Measurements from ENCODE around the gene HECW1. TPM values are rescaled to one million over a fixed set of nuclear protein-coding genes. Genes with fewer than 3 reads are reported as not detected.

Gene HECW1
- total RNA-seq, 1 experiment from 2014 or later: not detected

GRCh38 chr7:43260980-43261878 lies 148.8 kb downstream of the HECW1 start:
- peak; percentile 88 for DNase-seq (ENCODE audit: low spot score)

DNA sequence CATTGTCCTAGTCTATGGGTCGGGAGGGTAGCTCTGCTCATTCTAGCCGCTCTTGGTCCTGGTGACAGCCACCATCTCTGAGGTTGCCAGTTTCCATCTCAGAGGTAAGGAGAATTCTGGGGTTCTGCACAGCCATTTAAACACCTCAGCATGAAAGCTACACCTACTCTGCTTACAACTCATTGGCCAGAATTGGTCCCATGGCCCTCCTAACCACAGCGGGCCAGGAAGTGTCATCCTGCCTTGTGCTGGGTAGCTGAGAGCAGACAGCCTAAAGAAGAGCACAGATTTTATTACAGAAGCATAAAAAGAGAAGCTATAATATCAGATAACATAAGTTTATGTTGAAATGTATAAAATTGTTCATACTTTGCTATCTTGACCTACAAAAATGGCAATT lies 152.7 kb downstream of the HECW1 start:
- no peak for DNase-seq (ENCODE audit: low spot score)

- no peak for DNase-seq (ENCODE audit: low spot score)
Observed at GRCh38 chr7:43273939-43274719, 161.7 kb downstream of the HECW1 start.

GRCh38 chr7:43274752-43275151 lies 162.3 kb downstream of the HECW1 start:
- DNase-seq (ENCODE audit: low spot score): no peak

- DNase-seq (ENCODE audit: low spot score): no peak
Observed at GRCh38 chr7:43276547-43276946, 164.1 kb downstream of the HECW1 start.

GRCh38 chr7:43278088-43278644 lies 165.7 kb downstream of the HECW1 start:
- DNase-seq (ENCODE audit: low spot score): no peak

GRCh38 chr7:43281268-43281667 lies 168.8 kb downstream of the HECW1 start:
- no peak for DNase-seq (ENCODE audit: low spot score)

DNA sequence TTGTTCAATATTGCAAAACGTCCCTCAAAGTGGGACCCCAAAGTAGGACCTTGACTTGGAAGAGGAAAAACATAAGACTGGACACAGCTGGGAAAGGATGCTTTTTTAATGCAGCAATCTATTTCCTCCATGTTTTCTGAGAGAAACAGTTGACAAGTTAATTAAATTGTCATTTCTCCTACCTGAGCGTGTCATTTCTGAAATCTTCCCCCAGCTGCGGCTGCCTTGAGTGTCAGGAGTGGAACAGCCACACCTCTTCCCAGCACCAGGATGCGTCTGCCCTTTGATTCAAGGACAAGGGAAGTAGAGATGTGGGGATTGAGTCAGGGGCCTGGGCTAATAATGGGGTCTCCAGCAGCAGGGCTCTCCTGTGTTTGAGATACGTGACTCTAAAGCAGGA lies 171.3 kb downstream of the HECW1 start:
- no peak for DNase-seq (ENCODE audit: low spot score)

DNA sequence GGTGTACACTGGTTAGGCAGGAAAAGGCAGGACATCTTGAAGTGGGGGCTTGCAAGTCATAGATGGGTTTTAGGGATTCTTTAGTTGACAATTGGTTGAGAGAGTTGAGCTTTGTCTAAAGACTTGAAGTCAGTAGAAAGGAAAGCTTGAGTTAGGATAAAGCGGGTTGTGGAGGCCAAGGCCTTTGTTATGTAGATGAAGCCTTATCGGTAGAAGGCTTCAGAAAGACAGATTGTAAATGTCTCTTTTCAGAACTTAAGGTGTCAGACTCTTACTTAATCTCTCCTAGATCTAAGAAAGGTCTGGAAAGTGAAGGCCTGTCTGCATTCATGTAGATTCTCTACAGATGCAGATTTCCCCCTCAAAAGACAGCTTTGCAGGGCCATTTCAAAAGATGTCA lies 177.4 kb downstream of the HECW1 start:
- no peak for DNase-seq (ENCODE audit: low spot score)

DNA sequence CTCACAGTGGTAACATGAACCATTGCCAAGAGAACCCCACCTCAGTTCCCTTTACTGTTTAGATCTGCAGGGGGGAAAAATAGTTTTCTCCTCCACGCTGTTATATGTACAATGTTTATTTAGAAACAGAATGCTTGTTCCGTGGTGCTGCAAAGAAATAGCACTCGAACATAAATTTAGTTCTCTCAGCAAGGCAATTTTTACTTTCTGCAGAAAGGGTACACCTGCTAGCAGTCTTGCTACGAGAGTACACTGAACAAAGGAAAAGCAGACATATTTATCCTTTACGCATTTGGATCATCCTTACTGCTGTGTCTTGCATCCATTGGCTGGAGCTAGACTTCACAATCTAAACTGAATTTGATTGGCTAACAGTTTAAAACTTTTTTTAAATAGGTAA lies 178.5 kb downstream of the HECW1 start:
- no peak for DNase-seq (ENCODE audit: low spot score)

- no peak for DNase-seq (ENCODE audit: low spot score)
Observed at GRCh38 chr7:43291789-43292188, 179.3 kb downstream of the HECW1 start.

DNA sequence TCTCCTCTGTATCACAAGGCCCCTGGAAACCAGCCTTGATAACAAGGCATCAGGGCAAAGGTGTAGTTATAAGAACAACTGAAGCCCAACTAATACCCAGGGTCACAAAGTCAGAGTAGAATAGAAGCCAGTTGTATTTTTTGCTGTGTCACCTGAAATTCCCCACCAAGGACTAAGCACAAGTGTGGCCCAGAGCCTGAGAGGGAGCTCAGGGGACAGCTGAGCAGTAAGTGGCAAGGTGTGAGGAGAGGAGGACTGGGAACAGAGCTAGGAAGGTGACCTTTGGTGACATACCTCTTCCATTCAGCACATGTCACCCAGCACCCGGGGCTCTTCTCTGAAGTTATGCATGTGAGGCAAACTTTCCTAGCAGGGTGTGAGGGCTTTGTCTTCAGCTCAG lies 179.9 kb downstream of the HECW1 start:
- no peak for DNase-seq (ENCODE audit: low spot score)

GRCh38 chr7:43294080-43294630 lies 181.7 kb downstream of the HECW1 start:
- DNase-seq (ENCODE audit: low spot score): no peak

DNA sequence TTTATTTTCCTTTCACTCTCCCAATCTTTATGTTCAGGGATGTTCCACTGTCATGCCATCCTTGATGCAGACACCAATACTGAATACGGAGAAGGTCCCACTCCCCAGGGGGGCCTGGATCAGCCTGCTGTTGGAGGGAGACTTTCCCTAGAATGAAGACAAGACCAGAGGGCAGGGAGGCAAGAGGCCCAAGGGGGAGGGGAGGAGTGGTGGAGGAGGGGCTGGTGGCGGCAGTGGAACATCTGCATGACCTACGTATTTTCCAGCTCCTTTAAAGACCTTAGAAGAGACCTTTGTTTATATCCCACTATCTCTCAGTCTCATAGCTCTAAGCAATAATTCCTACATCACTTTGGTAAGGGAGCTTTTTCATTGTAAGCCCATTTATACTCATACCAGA lies 183.0 kb downstream of the HECW1 start:
- DNase-seq (ENCODE audit: low spot score): no peak

- peak; percentile 14 for DNase-seq (ENCODE audit: low spot score)
Observed at GRCh38 chr7:43296306-43296705, 183.9 kb downstream of the HECW1 start.

GRCh38 chr7:43298617-43299016 lies 186.2 kb downstream of the HECW1 start:
- DNase-seq (ENCODE audit: low spot score): no peak

GRCh38 chr7:43300121-43300520 lies 187.7 kb downstream of the HECW1 start:
- no peak for DNase-seq (ENCODE audit: low spot score)

DNA sequence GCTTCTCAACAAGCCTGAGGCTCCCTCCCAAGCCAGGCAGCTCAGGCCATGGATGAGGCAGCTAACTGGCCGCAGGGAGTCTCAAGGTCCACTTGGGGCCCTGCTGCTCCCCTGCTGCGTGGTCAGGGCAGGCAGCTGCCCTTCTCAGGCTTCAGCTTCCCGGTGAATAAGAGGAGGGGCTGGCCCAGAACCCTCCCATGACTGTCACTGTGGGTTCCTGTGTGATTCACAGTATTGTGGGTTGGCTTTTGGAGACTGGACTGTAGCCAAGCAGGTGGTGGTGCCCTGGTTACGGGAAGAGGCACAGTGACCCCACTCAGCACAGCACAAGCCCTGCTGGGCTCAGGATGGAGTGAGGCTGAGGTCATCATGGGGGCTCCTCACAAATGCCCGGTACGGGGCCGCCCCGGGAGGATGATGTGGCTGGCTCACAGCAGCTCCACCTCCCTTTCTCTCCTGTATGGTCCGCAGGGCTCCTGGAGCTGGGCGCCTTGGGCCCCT lies 189.8 kb downstream of the HECW1 start:
- DNase-seq (ENCODE audit: low spot score): no peak

DNA sequence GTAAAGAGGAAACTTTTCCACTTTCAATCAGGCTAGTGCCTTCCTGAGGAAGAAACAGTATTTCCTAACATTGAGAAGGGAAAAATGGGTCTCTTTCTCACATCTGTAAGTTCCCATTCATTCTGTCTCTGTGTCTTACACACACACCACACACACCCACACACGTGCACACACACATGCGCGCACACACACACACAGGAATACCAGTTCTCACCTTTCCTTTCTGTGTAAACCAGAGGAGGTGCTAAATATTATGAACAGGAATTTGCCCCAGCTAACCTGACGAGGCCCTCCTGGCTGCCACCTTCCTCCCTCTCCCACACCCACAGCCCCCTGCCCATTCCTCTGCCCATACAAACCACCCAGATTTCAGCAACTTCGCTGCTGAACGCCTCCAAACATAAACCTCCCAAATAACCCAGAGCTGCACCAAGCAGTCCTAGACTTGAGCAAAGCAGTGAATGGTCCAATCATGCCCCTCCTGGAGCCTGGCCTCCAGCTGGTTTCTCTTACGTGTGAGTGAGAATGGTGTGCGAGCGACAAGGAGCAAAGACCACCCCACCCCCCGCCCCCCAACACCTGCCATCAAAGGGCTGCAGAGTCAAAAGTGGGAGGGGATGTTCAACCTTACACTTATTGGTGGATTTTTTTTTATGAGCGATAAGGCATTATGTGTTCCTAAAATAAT lies 190.5 kb downstream of the HECW1 start:
- DNase-seq (ENCODE audit: low spot score): no peak

DNA sequence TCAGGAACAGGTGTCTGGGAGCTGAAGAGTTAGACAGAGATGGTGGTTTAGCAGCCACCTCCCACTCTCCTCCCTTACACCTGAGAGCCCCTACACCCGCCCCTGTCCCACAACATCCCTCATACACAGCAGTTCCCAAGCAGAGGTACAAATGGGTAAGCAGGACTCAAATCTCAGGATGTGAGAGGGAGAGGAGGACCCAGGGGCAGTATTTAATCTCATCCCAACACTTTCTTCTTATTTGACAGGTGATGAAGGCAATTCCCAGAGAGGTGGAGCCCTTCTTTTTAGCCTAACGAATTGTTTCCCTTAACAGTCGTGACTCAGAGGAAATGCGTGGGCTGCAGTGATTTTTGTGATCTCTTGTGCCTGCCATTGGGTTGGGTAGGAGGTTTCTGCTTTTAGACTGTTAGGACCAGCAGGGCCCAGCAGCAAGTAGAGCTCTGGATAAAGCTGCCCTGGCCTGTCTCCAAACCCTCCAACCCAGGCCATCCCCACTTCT lies 191.3 kb downstream of the HECW1 start:
- no peak for DNase-seq (ENCODE audit: low spot score)

DNA sequence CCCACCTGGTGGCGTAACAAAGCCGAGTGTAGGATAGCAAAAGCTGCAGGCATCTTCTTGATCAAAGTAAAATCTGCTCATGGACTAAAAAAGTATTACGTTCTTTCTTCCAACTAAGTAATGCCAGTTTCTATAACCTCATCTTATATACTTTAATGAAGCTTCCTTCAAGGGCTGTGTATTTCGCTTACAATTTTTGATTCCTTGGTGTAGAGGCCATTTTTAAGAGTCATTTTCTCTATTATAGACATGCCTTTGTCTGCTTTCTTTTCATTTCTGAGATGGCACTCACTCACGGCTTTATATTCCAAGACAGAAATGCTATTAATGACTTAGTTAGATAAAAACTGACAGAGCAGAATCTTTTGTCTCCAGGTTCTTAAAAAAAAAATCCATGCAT lies 194.0 kb downstream of the HECW1 start:
- no peak for DNase-seq (ENCODE audit: low spot score)
